Testis (tissue), 2 donors: ENCODE measurements around the gene RORB.
A peak's percentile ranks its signal among the peaks of the same experiment; 100 is the strongest.

Source experiments
- CTCF ChIP-seq, 3 experiments: fragments of 450-650 bp in 2 of 3; fragments of 200-600 bp in 1 of 3; sonication (generic) in 1 of 3; IDR thresholded peaks; one replicate each; pipeline ENCODE4 v1.5.1; 2016 to 2019; ENCODE audit warnings: antibody characterized with exemption in 3 of 3, mild to moderate bottlenecking in 2 of 3, moderate library complexity in 1 of 3
- POLR2A ChIP-seq: fragments of 450-650 bp; IDR thresholded peaks from one replicate; pipeline ENCODE4 v1.6.1; 2017; ENCODE audit warnings: antibody characterized with exemption, mild to moderate bottlenecking, moderate library complexity

DNA sequence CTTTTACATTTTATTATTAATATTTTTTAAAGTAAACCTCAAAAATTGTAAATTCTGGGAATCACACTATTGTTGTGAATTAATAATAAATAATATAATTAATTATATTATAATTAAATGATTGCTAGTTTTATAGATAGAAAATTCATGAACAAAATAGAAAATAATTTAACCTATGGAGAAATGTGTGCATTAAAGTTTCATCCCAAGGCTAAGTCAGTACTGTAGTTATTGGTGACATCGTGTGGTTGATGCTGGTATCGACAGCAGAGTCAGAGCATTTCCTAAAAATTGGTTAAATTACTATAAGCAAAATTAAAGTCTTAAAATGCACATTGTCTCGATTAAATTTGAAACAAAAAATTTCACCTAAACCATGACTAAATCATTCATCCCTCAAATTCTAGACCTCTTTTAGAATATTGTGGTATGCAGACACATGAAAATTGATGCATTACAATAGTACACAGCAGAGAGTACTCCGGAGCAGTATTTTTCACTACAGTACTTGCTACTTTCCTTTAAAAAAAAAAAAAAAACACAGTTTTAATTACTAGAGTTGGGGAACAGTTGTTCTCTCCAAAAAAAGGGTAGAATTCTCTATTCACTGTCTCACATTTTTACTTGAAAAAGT is 73.9 kb downstream of the RORB start:
- TF ChIP-seq CTCF (IDR thresholded peaks at IDR 0.05), result peak; percentile 39 to 58 (median 57)
- no peak for TF ChIP-seq POLR2A
